Prostate gland (tissue), 2 donors: ENCODE data around the gene CEP112.

ENCODE experiments used
- POLR2A ChIP-seq: fragments of 450-650 bp; IDR thresholded peaks from one replicate; pipeline ENCODE4 v1.6.1; 2016; ENCODE audit warnings: antibody characterized with exemption, mild to moderate bottlenecking
- POLR2AphosphoS5 ChIP-seq: sonication (generic); formaldehyde crosslinking; IDR thresholded peaks from one replicate; pipeline ENCODE4 v1.6.1; 2017; ENCODE audit warnings: antibody characterized with exemption
- TF ChIP-seq, protein P1 (sequence below), 4 experiments: fragments of 200-600 bp in 2 of 4; fragments of 450-650 bp in 2 of 4; sonication (generic) in 2 of 4; IDR thresholded peaks; 1 replicate in 3 of 4; 2 replicates in 1 of 4; pipeline ENCODE4 v1.5.1; 2016 to 2019; ENCODE audit warnings: antibody characterized with exemption in 4 of 4, mild to moderate bottlenecking in 2 of 4, moderate library complexity in 2 of 4

- TF ChIP-seq, protein P1, sequence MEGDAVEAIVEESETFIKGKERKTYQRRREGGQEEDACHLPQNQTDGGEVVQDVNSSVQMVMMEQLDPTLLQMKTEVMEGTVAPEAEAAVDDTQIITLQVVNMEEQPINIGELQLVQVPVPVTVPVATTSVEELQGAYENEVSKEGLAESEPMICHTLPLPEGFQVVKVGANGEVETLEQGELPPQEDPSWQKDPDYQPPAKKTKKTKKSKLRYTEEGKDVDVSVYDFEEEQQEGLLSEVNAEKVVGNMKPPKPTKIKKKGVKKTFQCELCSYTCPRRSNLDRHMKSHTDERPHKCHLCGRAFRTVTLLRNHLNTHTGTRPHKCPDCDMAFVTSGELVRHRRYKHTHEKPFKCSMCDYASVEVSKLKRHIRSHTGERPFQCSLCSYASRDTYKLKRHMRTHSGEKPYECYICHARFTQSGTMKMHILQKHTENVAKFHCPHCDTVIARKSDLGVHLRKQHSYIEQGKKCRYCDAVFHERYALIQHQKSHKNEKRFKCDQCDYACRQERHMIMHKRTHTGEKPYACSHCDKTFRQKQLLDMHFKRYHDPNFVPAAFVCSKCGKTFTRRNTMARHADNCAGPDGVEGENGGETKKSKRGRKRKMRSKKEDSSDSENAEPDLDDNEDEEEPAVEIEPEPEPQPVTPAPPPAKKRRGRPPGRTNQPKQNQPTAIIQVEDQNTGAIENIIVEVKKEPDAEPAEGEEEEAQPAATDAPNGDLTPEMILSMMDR (IDR thresholded peaks at IDR 0.05): no peak
- TF ChIP-seq POLR2A: no peak
- TF ChIP-seq POLR2AphosphoS5: no peak
These were observed 503.6 kb downstream of the CEP112 start for GRCh38 chr17:65688307-65688706.
